Astrocyte (in vitro differentiated cells and primary cell): ENCODE measurements around the gene TMEM25. TPM values are rescaled to one million over a fixed set of nuclear protein-coding genes. Genes with fewer than 3 reads are reported as not detected.

ENCODE experiments used
- DNase-seq: peaks from one replicate; pipeline ENCODE4 v3.0.0-alpha.2; 2010; ENCODE audit warnings: low read depth
- FAIRE-seq: peaks from 2 replicates; lab custom pipeline; 2011; peaks lifted over from hg19 to GRCh38; lab: Jason Lieb, UNC
- H2AFZ ChIP-seq: 2 replicates; pipeline ENCODE4 v1.6.0; 2012; ENCODE audit warnings: low read depth, low read length, inconsistent platforms
- H3K27ac ChIP-seq: 2 replicates; pipeline ENCODE4 v1.5.1; 2011; ENCODE audit warnings: low read depth, low read length, inconsistent platforms
- H3K27me3 ChIP-seq: 2 replicates; pipeline ENCODE4 v1.6.0; 2011; ENCODE audit warnings: low read length, inconsistent platforms; ENCODE audit not compliant: insufficient read depth
- H3K36me3 ChIP-seq: 2 replicates; pipeline ENCODE4 v1.5.1; 2011; ENCODE audit warnings: low read length, inconsistent platforms; ENCODE audit not compliant: insufficient read depth
- H3K4me1 ChIP-seq: 2 replicates; pipeline ENCODE4 v1.5.1; 2011; ENCODE audit warnings: low read length, inconsistent platforms; ENCODE audit not compliant: insufficient read depth
- H3K4me2 ChIP-seq: 2 replicates; pipeline ENCODE4 v1.6.0; 2012; ENCODE audit warnings: low read length, inconsistent platforms
- H3K4me3 ChIP-seq: 2 replicates; pipeline ENCODE4 v1.5.1; 2011; ENCODE audit warnings: low read depth, mild to moderate bottlenecking, low read length, inconsistent platforms; ENCODE audit not compliant: insufficient read depth
- H3K79me2 ChIP-seq: 2 replicates; pipeline ENCODE4 v1.6.0; 2012; ENCODE audit warnings: mild to moderate bottlenecking, low read length, inconsistent platforms; ENCODE audit not compliant: insufficient read depth
- H3K9ac ChIP-seq: 2 replicates; pipeline ENCODE4 v1.6.0; 2012; ENCODE audit warnings: mild to moderate bottlenecking, low read length, inconsistent platforms
- H3K9me3 ChIP-seq: 2 replicates; pipeline ENCODE4 v1.5.1; 2012; ENCODE audit warnings: low read depth, mild to moderate bottlenecking, low read length, inconsistent platforms; ENCODE audit not compliant: insufficient read depth
- H4K20me1 ChIP-seq: 2 replicates; pipeline ENCODE4 v1.6.0; 2012; ENCODE audit warnings: low read length, inconsistent platforms; ENCODE audit not compliant: insufficient read depth
- H3K27ac Mint-ChIP-seq: one replicate; pipeline ENCODE4 v1.8.0; 2021; ENCODE audit warnings: mild to moderate bottlenecking, mixed read lengths; ENCODE audit not compliant: unreplicated experiment
- H3K27me3 Mint-ChIP-seq: one replicate; pipeline ENCODE4 v1.8.0; 2021; ENCODE audit warnings: low read depth, mixed read lengths; ENCODE audit not compliant: unreplicated experiment
- H3K36me3 Mint-ChIP-seq: one replicate; pipeline ENCODE4 v1.8.0; 2021; ENCODE audit warnings: low read depth, mixed read lengths; ENCODE audit not compliant: unreplicated experiment
- H3K4me1 Mint-ChIP-seq: one replicate; pipeline ENCODE4 v1.8.0; 2021; ENCODE audit warnings: low read depth, mixed read lengths; ENCODE audit not compliant: unreplicated experiment
- H3K4me3 Mint-ChIP-seq: one replicate; pipeline ENCODE4 v1.8.0; 2021; ENCODE audit warnings: mild to moderate bottlenecking, moderate library complexity, mixed read lengths; ENCODE audit not compliant: unreplicated experiment
- H3K9me3 Mint-ChIP-seq: one replicate; pipeline ENCODE4 v1.8.0; 2021; ENCODE audit warnings: mild to moderate bottlenecking, mixed read lengths; ENCODE audit not compliant: unreplicated experiment
- CTCF ChIP-seq: IDR thresholded peaks from 2 replicates; pipeline ENCODE4 v1.5.1; 2011; ENCODE audit warnings: low read depth, mild to moderate bottlenecking, inconsistent platforms, low read length, moderate library complexity; ENCODE audit not compliant: insufficient read depth
- EZH2 ChIP-seq: IDR thresholded peaks from 2 replicates; pipeline ENCODE4 v1.6.1; 2012; ENCODE audit warnings: mild to moderate bottlenecking, low read length, inconsistent platforms; ENCODE audit not compliant: insufficient read depth
- total RNA-seq: library from RNA; stranded (reverse); gene quantifications from 2 replicates; pipeline ENCODE4 v1.2.1, GENCODE V29; 2021

The TMEM25 gene
- total RNA-seq, 1 donor from 2014 or later, result 19.0 TPM

DNA sequence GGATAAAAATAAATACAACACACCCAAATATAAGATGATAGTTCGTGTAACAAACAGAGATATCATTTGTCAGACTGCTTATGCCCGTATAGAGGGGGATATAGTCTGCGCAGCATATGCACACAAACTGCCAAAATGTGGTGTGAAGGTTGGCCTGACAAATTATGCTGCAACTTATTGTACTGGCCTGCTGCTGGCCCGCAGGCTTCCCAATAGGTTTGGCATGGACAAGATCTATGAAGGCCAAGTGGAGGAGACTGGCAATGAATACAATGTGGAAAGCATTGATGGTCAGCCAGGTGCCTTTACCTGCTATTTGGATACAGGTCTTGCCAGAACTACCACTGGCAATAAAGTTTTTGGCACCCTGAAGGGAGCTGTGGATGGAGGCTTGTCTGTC lies 29.8 kb downstream of the TMEM25 start:
- FAIRE-seq, result no peak
- H3K27me3 Mint-ChIP-seq, result no peaks in the 10 kb centered on the region
- no peak overlapping the region for H3K4me3 Mint-ChIP-seq
- no peak overlapping the region for H2AFZ ChIP-seq
- H3K27me3 ChIP-seq, result no peaks in the 10 kb centered on the region
- H3K27ac Mint-ChIP-seq, result no peak overlapping the region
- no peaks in the 10 kb centered on the region for H4K20me1 ChIP-seq
- H3K9me3 Mint-ChIP-seq, result no peaks in the 10 kb centered on the region
- no peaks in the 10 kb centered on the region for H3K79me2 ChIP-seq
- no peak for DNase-seq
- no peaks in the 10 kb centered on the region for H3K9me3 ChIP-seq
- no peaks in the 10 kb centered on the region for H3K4me1 ChIP-seq
- peaks cover 7% of the 10 kb centered on the region for H3K36me3 ChIP-seq
- peaks cover 4% of the 10 kb centered on the region for H3K4me1 Mint-ChIP-seq
- TF ChIP-seq CTCF (no peak), EZH2 (no peak)
- H3K9ac ChIP-seq, result no peak overlapping the region
- H3K36me3 Mint-ChIP-seq, result peaks cover 5% of the 10 kb centered on the region
- no peak overlapping the region for H3K27ac ChIP-seq
- no peak overlapping the region for H3K4me2 ChIP-seq
- no peak overlapping the region for H3K4me3 ChIP-seq

DNA sequence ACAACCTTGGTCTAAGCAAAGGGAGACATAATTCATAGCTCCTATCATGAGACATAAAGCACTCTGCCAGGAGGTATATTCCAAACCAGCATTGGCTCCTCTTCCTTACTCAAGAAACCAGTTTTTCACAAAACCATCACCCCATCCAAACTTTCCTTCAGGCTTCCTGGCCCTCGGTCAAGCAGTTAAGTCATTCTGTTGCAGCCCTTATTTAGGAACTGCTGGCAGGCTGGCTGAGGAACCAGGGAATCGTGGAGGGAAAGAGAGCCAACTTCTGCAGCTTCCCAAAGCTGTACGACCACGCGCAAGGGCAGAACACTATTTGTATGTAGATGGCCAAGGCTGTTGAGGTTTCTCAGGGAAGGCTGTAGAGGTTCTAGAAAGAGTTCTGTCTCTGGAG lies 34.1 kb downstream of the TMEM25 start:
- H3K79me2 ChIP-seq, result no peaks in the 10 kb centered on the region
- DNase-seq (peak; percentile 9), FAIRE-seq (no peak)
- no peak for TF ChIP-seq EZH2
- TF ChIP-seq CTCF, result no peak
- no peak overlapping the region for H3K27ac ChIP-seq
- Mint-ChIP-seq H3K4me3 (peak overlapping the region; percentile 79), H3K27me3 (no peaks in the 10 kb centered on the region), H3K9me3 (no peaks in the 10 kb centered on the region), H3K4me1 (peaks cover 4% of the 10 kb centered on the region), H3K36me3 (peaks cover 2% of the 10 kb centered on the region), H3K27ac (peak overlapping the region; percentile 41)
- H3K9ac ChIP-seq, result peak overlapping the region; percentile 94
- no peaks in the 10 kb centered on the region for H3K36me3 ChIP-seq
- H2AFZ ChIP-seq, result peak overlapping the region; percentile 42
- H3K4me1 ChIP-seq, result no peaks in the 10 kb centered on the region
- no peaks in the 10 kb centered on the region for H3K27me3 ChIP-seq
- no peaks in the 10 kb centered on the region for H3K9me3 ChIP-seq
- H3K4me2 ChIP-seq, result peak overlapping the region; percentile 97
- peak overlapping the region; percentile 48 for H3K4me3 ChIP-seq
- no peaks in the 10 kb centered on the region for H4K20me1 ChIP-seq

- H3K27me3 ChIP-seq, result no peaks in the 10 kb centered on the region
- H3K4me1 ChIP-seq, result peaks cover 10% of the 10 kb centered on the region
- no peaks in the 10 kb centered on the region for H3K9me3 Mint-ChIP-seq
- H3K36me3 Mint-ChIP-seq, result no peaks in the 10 kb centered on the region
- H4K20me1 ChIP-seq, result peaks cover 19% of the 10 kb centered on the region
- no peak overlapping the region for H3K4me2 ChIP-seq
- H3K9me3 ChIP-seq, result no peaks in the 10 kb centered on the region
- TF ChIP-seq CTCF (no peak), EZH2 (no peak)
- no peak overlapping the region for H3K27ac Mint-ChIP-seq
- H3K27ac ChIP-seq, result no peak overlapping the region
- no peak overlapping the region for H2AFZ ChIP-seq
- DNase-seq (no peak), FAIRE-seq (no peak)
- peaks cover 33% of the 10 kb centered on the region for H3K79me2 ChIP-seq
- no peak overlapping the region for H3K9ac ChIP-seq
- H3K4me3 ChIP-seq, result no peak overlapping the region
- peaks cover 4% of the 10 kb centered on the region for H3K4me1 Mint-ChIP-seq
- H3K27me3 Mint-ChIP-seq, result no peaks in the 10 kb centered on the region
- H3K4me3 Mint-ChIP-seq, result no peak overlapping the region
- H3K36me3 ChIP-seq, result peaks cover 3% of the 10 kb centered on the region
Observed at GRCh38 chr11:118569670-118570069, 38.7 kb downstream of the TMEM25 start.
